Activated CD8-positive, alpha-beta memory T cell treated with anti-CD3 and anti-CD28 coated beads for 24 hours (primary cell): ENCODE data around the gene LRRC75B.
"Not testable (repeated sequence)": the region's sequence is repeated elsewhere in the genome, so short reads cannot be mapped to it uniquely, and the experiment has no call there.

Source experiments
- DNase-seq: peaks from one replicate; pipeline ENCODE4 v3.0.0-alpha.2; 2020

Gene LRRC75B

GRCh38 chr22:24552503-24553286 lies 40.2 kb downstream of the LRRC75B start:
- DNase-seq: not testable (repeated sequence)

- no peak for DNase-seq
Measured at GRCh38 chr22:24550902-24551435, 41.9 kb downstream of the LRRC75B start.

DNA sequence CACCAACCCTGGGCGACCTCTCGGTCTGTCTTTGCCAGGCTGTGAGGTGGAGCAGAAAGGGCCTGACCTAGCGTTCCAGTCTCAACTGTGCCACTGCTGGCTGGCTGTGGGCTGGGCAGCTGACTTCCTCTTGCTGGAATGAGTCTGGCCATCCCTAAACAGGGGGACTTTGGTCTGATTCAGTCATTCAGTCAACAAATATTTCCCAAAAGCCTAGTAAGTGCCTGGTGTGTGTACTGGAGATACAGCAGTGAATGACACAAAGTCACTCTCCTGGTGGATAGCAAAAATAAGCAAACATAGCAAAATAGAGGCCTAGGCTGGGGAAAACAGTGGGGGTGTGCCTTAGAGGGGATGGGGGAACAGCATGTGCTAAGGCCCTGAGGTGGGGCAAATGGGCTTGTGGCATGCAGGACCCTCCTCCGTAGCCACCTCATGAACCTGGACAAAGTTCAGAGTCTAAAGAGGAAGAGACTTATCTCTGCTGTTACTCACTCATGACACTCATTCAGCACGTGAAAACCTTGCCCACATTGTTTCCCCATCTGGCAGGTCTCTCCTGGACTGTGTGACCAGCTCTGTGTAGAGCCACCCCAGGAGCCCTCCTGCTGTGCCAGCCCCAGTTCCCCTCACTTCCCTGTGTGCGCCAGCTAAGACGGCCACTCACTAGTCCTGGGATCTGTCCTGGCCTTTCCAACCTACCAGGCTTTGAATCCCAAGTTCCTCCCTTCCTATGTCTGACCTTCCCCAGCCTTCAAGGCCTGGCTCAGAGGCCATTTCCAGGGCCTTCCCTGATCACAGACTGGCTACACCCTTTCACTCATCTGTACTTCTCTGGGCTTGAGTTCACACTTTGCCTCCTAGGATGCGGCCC lies 42.6 kb downstream of the LRRC75B start:
- DNase-seq: no peak

DNA sequence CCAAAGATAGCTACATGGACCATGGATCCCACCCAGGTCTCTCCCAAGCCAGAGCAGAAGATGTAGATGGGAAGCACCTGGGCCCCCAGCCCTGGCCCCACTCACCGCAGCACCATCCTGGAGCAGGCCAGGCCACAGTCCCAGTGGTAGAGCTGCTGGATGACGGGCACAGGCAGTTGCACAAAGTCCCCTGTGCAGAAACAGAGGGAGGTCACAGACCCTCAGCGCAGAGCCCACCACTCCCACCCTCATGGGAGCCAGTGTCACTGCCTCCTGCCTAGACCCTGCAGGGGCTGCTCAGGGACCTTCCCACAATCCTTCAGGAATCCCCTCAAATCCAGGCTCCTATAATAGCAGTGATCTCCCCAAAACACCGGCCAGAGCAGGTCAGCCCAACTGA lies 44.1 kb downstream of the LRRC75B start:
- no peak for DNase-seq

DNA sequence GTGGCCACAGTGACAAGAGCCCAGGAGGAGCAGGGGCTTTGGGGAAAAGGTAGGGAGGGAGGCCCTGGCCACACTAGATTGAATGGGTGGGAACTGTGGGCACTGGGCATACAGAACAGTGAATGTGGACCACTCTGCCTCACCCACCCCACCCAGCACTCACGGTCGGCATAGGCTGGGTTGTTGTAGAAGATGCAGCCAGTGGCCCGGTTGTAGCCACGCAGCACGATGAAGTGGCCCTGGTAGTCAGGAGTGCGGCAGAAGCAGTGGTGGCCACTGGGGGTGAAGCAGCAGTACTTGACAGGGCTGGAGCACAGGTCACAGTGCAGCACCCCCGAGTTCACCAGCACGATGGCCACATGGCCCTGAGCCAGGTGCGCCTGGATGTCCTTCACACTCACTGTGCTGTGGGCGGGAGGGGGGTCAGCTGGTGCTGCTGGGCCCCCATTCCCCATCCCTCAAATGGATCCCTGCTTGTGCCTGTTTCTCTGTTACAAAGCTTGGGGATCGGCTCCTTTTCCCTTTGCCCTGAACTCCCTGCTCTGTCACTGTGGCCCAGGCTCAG lies 49.1 kb downstream of the LRRC75B start:
- no peak for DNase-seq

DNA sequence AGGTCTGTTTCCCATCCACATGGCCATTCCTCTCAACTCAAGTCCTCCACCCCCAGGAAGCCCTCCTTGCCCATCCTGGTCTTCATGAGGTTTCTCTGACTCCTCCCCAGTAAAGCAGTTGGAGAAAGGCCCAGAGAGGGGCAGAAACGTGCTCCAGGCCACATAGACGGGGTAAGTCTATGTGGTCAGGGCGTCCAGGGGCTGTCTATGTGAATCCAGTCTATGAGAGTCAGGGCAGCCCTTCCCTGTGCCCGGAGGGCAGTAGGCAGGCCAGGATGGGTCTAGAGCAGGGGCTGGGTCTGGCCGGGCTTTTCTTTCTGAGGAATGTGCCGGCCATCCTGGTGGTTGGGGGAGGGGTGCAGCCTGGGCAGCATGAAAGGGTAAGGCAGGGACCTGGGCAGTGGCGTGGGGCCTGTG lies 49.7 kb downstream of the LRRC75B start:
- no peak for DNase-seq

GRCh38 chr22:24542641-24543040 lies 50.2 kb downstream of the LRRC75B start:
- no peak for DNase-seq

GRCh38 chr22:24541681-24542515 lies 51.0 kb downstream of the LRRC75B start:
- DNase-seq: no peak

- DNase-seq: no peak
Measured at GRCh38 chr22:24540470-24540869, 52.4 kb downstream of the LRRC75B start.

DNA sequence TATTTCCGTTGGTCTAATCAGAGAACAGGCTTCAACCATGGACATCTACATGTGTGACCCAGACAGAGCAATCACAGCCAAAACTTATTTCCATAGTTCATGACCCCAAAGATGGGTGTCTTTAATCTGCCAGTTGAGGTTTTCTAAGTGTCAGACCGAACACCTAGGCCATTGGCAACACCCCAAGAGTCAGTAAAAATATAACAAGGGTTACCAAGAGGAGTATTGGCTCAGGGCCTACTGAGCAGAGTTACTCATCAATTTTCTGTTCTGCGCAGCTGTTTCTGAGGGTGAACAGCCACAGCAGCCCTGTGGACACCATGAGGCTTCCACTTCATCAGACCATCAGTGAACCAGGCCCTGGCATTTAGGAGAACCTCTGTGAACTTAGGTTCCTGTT lies 56.8 kb downstream of the LRRC75B start:
- no peak for DNase-seq
